K562 (cell line): ENCODE results near the gene HEMK1. TPM values are rescaled to one million over a fixed set of nuclear protein-coding genes. Genes with fewer than 3 reads are reported as not detected.

Experiments
- ATF7 ChIP-seq: fragments of 450-650 bp; IDR thresholded peaks from 2 replicates; pipeline ENCODE4 v1.7.1; 2014; ENCODE audit warnings: mild to moderate bottlenecking, moderate library complexity
- BCL6 ChIP-seq: fragments of 250-450 bp; sonication (Bioruptor Pico); IDR thresholded peaks from 2 replicates; pipeline ENCODE4 v1.4.0; 2020
- BHLHE40 ChIP-seq: IDR thresholded peaks from 2 replicates; pipeline ENCODE4 v1.6.1; 2011; ENCODE audit warnings: low read length, improper control_type of control experiment
- CEBPB ChIP-seq: fragments of 450-650 bp; IDR thresholded peaks from 2 replicates; pipeline ENCODE4 v1.6.1; 2016; ENCODE audit warnings: missing genetic modification characterization, missing compliant biosample characterization
- CREM ChIP-seq: IDR thresholded peaks from 2 replicates; pipeline ENCODE4 v1.6.1; 2014; ENCODE audit warnings: antibody characterized with exemption, low read depth
- GATA2 ChIP-seq: sonication (generic); formaldehyde crosslinking; IDR thresholded peaks from 2 replicates; pipeline ENCODE4 v1.4.0; 2020; ENCODE audit warnings: mild to moderate bottlenecking, missing genetic modification reagents
- JUND ChIP-seq, 2 experiments: IDR thresholded peaks; 2 replicates in 1 of 2; 3 replicates in 1 of 2; pipeline ENCODE4 v1.6.1; 2011; ENCODE audit warnings: borderline replicate concordance in 2 of 2, low read depth in 2 of 2, low read length in 2 of 2, improper control_type of control experiment in 1 of 2, missing biosample characterization in 1 of 2, missing genetic modification characterization in 1 of 2, missing genetic modification reagents in 1 of 2
- KLF16 ChIP-seq: IDR thresholded peaks from 2 replicates; pipeline ENCODE4 v1.6.1; 2016; ENCODE audit warnings: antibody characterized with exemption
- MAZ ChIP-seq, 2 experiments: fragments of 450-650 bp in 1 of 2; sonication (generic) in 1 of 2; formaldehyde crosslinking; IDR thresholded peaks in 1 of 2; conservative IDR thresholded peaks in 1 of 2; 2 replicates each; pipeline versions ENCODE4 v1.4.0 to v1.5.0; 2020; ENCODE audit warnings: mild to moderate bottlenecking in 1 of 2, missing genetic modification reagents in 1 of 2
- RAD21 ChIP-seq, 2 experiments: fragments of 250-450 bp in 1 of 2; fragments of 450-650 bp in 1 of 2; sonication (Bioruptor Pico) in 1 of 2; formaldehyde crosslinking in 1 of 2; IDR thresholded peaks in 1 of 2; conservative IDR thresholded peaks in 1 of 2; 2 replicates each; pipeline versions ENCODE4 v1.4.0 to v1.8.0; 2020 to 2022; ENCODE audit warnings: mild to moderate bottlenecking in 2 of 2, moderate library complexity in 1 of 2
- RB1 ChIP-seq: fragments of 450-650 bp; IDR thresholded peaks from 2 replicates; pipeline ENCODE4 v1.6.1; 2017; ENCODE audit warnings: low read depth, mild to moderate bottlenecking
- RCOR1 ChIP-seq, 2 experiments: IDR thresholded peaks; 2 replicates each; pipeline ENCODE4 v1.6.1; 2012; ENCODE audit warnings: low read depth in 2 of 2, low read length in 2 of 2, borderline replicate concordance in 1 of 2, improper control_type of control experiment in 1 of 2
- REST ChIP-seq, 2 experiments: fragments of 450-650 bp; formaldehyde crosslinking in 1 of 2; IDR thresholded peaks; 2 replicates each; pipeline versions ENCODE4 v1.4.0 to v1.6.1; 2014 to 2020; ENCODE audit warnings: mild to moderate bottlenecking in 2 of 2, borderline replicate concordance in 1 of 2, low read depth in 1 of 2
- ZKSCAN1 ChIP-seq: fragments of 150-350 bp; IDR thresholded peaks from 2 replicates; pipeline ENCODE4 v1.6.1; 2016; ENCODE audit warnings: low read depth, low read length
- ZNF408 ChIP-seq: fragments of 250-450 bp; sonication (Bioruptor Pico); IDR thresholded peaks from 2 replicates; pipeline ENCODE4 v1.4.0; 2020; ENCODE audit warnings: low read depth, mild to moderate bottlenecking, moderate library complexity
- ZNF76 ChIP-seq: fragments of 250-450 bp; sonication (Bioruptor Pico); IDR thresholded peaks from 2 replicates; pipeline ENCODE4 v1.4.0; 2020; ENCODE audit warnings: mild to moderate bottlenecking, moderate library complexity, borderline replicate concordance
- polyA plus RNA-seq, 8 experiments: library from polyadenylated mRNA; depleted of rRNA in 4 of 8; stranded (reverse) in 5 of 8; unstranded in 3 of 8; fragments of >200 nt; fragmentation: Nextera tagmentation in 2 of 8; fragmentation: Illumina TruSeq in 1 of 8; extraction: Ambion mirVana in 2 of 8; extraction: Trizol in 1 of 8; gene quantifications; 2 replicates each; pipeline versions ENCODE4 v1.2.1 to v1.2.3, GENCODE V29; 2011 to 2014; ENCODE audit warnings: inconsistent platforms in 1 of 8, missing spikeins in 1 of 8
- total RNA-seq, 7 experiments: library from RNA; depleted of rRNA in 6 of 7; stranded (reverse); fragments of >200 nt in 6 of 7; fragmentation: Illumina TruSeq in 2 of 7; extraction: Trizol in 2 of 7; gene quantifications; 2 replicates each; pipeline versions ENCODE4 v1.2.1 to v1.2.3, GENCODE V29; 2011 to 2021; ENCODE audit warnings: low replicate concordance in 1 of 7
- TF ChIP-seq, protein P1 (sequence below): fragments of 450-650 bp; formaldehyde crosslinking; IDR thresholded peaks from 2 replicates; pipeline ENCODE4 v1.4.0; 2020; ENCODE audit warnings: mild to moderate bottlenecking, moderate library complexity

The HEMK1 gene
- total and polyA plus RNA-seq, 9 of the 15 experiments (the other 6 are each of a cell fraction or from before 2014, with no cell fraction given): 2.0 to 16.8 (median 11.4) TPM

GRCh38 chr3:50616003-50616769 is 46.9 kb downstream of the HEMK1 start (continued):
- TF ChIP-seq RAD21 (CRISPR knock-in tag; conservative IDR thresholded peaks at IDR 0.05 in 1 of 2, IDR thresholded peaks at IDR 0.05 in 1 of 2) (peak; percentile 86 to 90), RCOR1 (IDR thresholded peaks at IDR 0.05; ENCODE audit: borderline replicate concordance in 1 of 2, low read depth in 2 of 2, low read length in 2 of 2) (peak in 1 of 2 experiments; percentile 45; a peak in 1 of 4 replicates), BHLHE40 (0 out of 2 replicates have a peak, but pooled peaks have one; percentile 24), ATF7 (no peak), JUND (IDR thresholded peaks at IDR 0.05; ENCODE audit: borderline replicate concordance, low read depth, low read length) (peak; percentile 48; the same call in 1 of the 2 replicates), JUND (tag; IDR thresholded peaks at IDR 0.05; ENCODE audit: borderline replicate concordance, low read depth, low read length) (no peak), CEBPB (tag) (0 out of 2 replicates have a peak, but pooled peaks have one; percentile 12), ZNF408 (CRISPR knock-in tag) (no peak), ZNF76 (CRISPR knock-in tag) (no peak), MAZ (CRISPR knock-in tag; conservative IDR thresholded peaks at IDR 0.05 in 1 of 2, IDR thresholded peaks at IDR 0.05 in 1 of 2) (peak in 1 of 2 experiments; percentile 18; a peak in 1 of 4 replicates), RB1 (peak; percentile 31; the same call in 1 of the 2 replicates), KLF16 (peak; percentile 67; the same call in 1 of the 2 replicates), CREM (no peak), BCL6 (no peak), ZKSCAN1 (peak; percentile 85; the same call in 1 of the 2 replicates), REST (IDR thresholded peaks at IDR 0.05; ENCODE audit: borderline replicate concordance) (peak; percentile 69; the same call in 1 of the 2 replicates), REST (CRISPR knock-in tag; IDR thresholded peaks at IDR 0.05; ENCODE audit: low read depth) (no peak), GATA2 (no peak)
- TF ChIP-seq, protein P1, sequence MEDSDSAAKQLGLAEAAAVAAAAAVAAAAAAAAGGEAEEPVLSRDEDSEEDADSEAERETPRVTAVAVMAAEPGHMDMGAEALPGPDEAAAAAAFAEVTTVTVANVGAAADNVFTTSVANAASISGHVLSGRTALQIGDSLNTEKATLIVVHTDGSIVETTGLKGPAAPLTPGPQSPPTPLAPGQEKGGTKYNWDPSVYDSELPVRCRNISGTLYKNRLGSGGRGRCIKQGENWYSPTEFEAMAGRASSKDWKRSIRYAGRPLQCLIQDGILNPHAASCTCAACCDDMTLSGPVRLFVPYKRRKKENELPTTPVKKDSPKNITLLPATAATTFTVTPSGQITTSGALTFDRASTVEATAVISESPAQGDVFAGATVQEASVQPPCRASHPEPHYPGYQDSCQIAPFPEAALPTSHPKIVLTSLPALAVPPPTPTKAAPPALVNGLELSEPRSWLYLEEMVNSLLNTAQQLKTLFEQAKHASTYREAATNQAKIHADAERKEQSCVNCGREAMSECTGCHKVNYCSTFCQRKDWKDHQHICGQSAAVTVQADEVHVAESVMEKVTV: peak; percentile 84
